ENCODE results near the gene VTI1A.
A peak's percentile ranks its signal among the peaks of the same experiment; 100 is the strongest.

The VTI1A gene

DNA sequence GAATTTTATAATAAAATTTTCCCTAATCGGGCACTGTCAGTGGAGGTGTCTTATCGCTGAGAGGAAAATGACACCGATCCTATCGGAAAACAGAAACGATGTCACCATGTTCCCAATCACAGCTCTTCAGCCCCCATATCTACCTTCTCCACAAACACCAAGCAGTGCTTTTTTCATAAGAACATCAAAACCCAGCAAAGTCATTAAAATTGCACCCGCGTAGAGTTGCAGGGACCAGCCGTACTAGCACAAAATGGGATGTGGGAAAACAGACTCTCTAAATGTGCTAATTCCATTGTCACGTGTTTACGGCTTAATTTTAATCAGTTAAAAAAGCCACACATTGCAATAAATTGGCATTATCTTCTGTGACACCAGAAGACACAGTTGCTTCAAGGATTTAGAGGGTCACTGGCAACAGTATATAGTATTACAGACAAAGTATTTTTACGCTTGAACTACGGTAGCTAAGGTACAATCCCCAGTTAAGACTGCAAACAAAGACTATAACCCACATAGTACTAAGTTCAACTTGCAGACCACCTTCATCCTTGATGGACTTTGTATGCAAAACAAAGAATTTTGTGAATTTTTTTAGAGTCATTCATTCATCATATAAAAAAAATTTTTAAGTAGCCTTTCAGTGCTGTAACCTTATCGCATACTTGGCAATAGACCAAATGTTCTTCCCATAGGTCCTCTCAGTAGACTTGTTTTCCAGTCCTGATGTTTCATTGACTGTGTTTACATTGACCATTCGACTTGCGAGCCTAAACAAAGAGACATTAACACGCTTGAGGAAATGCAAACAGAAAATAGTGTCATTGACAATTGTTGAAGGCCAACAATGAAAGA is 116.0 kb downstream of the VTI1A start:
- no peak overlapping the region for H3K4me2 ChIP-seq (ENCODE audit: low read length)
- no peak overlapping the region for H3K9ac ChIP-seq
- H3K36me3 ChIP-seq (ENCODE audit: control insufficient read depth, insufficient read depth, low read length) = no peaks in the 10 kb centered on the region
- H3K9me3 ChIP-seq (ENCODE audit: control insufficient read depth, low read length) = no peaks in the 10 kb centered on the region
- H3K27me3 ChIP-seq (ENCODE audit: control insufficient read depth, insufficient read depth, low read length) = no peaks in the 10 kb centered on the region
- H3K27ac ChIP-seq = no peak overlapping the region
- H3K4me1 ChIP-seq = no peaks in the 10 kb centered on the region
- H2AFZ ChIP-seq = no peak overlapping the region
- TF ChIP-seq, protein P1, sequence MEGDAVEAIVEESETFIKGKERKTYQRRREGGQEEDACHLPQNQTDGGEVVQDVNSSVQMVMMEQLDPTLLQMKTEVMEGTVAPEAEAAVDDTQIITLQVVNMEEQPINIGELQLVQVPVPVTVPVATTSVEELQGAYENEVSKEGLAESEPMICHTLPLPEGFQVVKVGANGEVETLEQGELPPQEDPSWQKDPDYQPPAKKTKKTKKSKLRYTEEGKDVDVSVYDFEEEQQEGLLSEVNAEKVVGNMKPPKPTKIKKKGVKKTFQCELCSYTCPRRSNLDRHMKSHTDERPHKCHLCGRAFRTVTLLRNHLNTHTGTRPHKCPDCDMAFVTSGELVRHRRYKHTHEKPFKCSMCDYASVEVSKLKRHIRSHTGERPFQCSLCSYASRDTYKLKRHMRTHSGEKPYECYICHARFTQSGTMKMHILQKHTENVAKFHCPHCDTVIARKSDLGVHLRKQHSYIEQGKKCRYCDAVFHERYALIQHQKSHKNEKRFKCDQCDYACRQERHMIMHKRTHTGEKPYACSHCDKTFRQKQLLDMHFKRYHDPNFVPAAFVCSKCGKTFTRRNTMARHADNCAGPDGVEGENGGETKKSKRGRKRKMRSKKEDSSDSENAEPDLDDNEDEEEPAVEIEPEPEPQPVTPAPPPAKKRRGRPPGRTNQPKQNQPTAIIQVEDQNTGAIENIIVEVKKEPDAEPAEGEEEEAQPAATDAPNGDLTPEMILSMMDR (IDR thresholded peaks at IDR 0.05) = no peak
- no peak overlapping the region for H3K4me3 ChIP-seq (ENCODE audit: low read depth, low read length)
- H3K79me2 ChIP-seq = no peaks in the 10 kb centered on the region

DNA sequence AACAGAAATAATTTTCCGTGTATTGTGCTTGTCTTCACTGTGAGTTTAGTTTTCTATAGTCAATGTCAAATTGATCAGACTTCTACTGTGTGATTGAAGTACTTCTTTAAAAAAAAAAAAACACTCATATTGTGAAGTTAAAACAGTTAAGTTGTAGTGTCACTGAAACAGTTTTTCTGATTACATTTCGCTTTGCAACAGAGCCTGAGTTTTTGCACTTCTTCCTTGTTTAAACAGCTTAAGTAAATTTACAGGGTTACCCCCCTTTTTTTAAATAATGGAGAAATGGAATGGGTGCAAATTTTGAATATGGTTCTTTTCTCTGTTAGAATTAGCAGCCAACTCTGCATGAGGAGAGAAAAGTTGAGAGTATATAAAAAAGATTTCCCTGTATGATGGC is 117.3 kb downstream of the VTI1A start:
- no peaks in the 10 kb centered on the region for H3K27me3 ChIP-seq (ENCODE audit: control insufficient read depth, insufficient read depth, low read length)
- no peaks in the 10 kb centered on the region for H3K4me1 ChIP-seq
- no peak overlapping the region for H3K9ac ChIP-seq
- H3K4me3 ChIP-seq (ENCODE audit: low read depth, low read length) = no peak overlapping the region
- H3K4me2 ChIP-seq (ENCODE audit: low read length) = no peak overlapping the region
- H3K36me3 ChIP-seq (ENCODE audit: control insufficient read depth, insufficient read depth, low read length) = no peaks in the 10 kb centered on the region
- no peaks in the 10 kb centered on the region for H3K9me3 ChIP-seq (ENCODE audit: control insufficient read depth, low read length)
- TF ChIP-seq, protein P1 (IDR thresholded peaks at IDR 0.05) = no peak
- H2AFZ ChIP-seq = no peak overlapping the region
- no peak overlapping the region for H3K27ac ChIP-seq
- no peaks in the 10 kb centered on the region for H3K79me2 ChIP-seq

DNA sequence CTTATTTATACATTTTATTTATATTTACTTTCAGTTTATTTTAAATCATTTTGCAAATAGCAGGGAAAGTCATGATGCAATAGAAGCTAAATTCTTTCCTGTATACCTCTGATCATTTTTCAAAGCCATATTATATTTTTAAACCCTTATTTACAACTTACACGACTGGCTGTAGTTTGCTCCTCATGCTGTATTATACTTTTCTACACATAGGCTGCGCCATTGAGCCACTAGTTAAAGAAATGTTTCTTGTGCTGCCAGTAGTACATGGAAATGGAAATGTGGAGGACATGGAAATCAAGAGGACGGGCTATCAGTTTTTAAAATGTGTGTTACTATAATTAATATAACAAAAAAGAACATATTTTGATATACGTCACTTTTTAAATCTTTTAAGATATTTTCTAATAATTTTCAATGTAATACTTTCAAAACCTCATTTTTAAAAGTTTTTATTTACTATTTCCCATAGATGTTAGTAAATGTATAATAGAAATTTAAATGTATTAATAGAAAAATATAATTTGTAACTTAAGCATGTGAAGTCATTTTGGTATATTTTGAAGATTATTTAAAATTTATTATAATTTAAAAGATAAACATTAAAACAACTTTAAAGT is 118.5 kb downstream of the VTI1A start:
- no peak overlapping the region for H3K27ac ChIP-seq
- H3K9ac ChIP-seq = no peak overlapping the region
- H3K79me2 ChIP-seq = no peaks in the 10 kb centered on the region
- H2AFZ ChIP-seq = no peak overlapping the region
- no peaks in the 10 kb centered on the region for H3K36me3 ChIP-seq (ENCODE audit: control insufficient read depth, insufficient read depth, low read length)
- no peaks in the 10 kb centered on the region for H3K27me3 ChIP-seq (ENCODE audit: control insufficient read depth, insufficient read depth, low read length)
- H3K4me2 ChIP-seq (ENCODE audit: low read length) = no peak overlapping the region
- TF ChIP-seq, protein P1 (IDR thresholded peaks at IDR 0.05) = peak; percentile 60
- no peaks in the 10 kb centered on the region for H3K4me1 ChIP-seq
- H3K9me3 ChIP-seq (ENCODE audit: control insufficient read depth, low read length) = no peaks in the 10 kb centered on the region
- no peak overlapping the region for H3K4me3 ChIP-seq (ENCODE audit: low read depth, low read length)

DNA sequence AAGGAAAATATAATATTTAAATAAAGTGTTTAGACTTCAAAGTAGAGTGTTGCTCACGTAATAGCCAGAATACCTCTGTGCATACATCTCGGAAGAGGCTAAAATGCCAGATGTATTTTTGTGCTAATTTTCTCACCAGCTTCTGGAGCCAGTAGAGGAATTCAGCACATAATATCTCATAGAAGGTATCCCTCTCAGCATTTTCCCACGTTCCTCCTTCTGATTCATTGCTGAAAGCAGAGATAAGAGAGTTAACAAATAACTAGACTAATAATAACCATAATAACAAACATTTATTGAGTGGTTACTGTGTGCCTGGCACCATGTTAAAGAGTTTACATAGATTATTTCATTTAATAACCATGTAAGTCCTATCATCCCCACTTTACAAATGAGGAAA is 123.6 kb downstream of the VTI1A start:
- H3K9ac ChIP-seq = no peak overlapping the region

More for the DNA sequence above, 123.6 kb downstream of the VTI1A start:
- Histone ChIP-seq H3K4me1 (no peaks in the 10 kb centered on the region), H3K27me3 (ENCODE audit: control insufficient read depth, insufficient read depth, low read length) (no peaks in the 10 kb centered on the region), H3K27ac (no peak overlapping the region), H3K4me2 (ENCODE audit: low read length) (no peak overlapping the region), H3K79me2 (no peaks in the 10 kb centered on the region), H3K4me3 (ENCODE audit: low read depth, low read length) (no peak overlapping the region), H3K36me3 (ENCODE audit: control insufficient read depth, insufficient read depth, low read length) (no peaks in the 10 kb centered on the region), H3K9me3 (ENCODE audit: control insufficient read depth, low read length) (no peaks in the 10 kb centered on the region), H2AFZ (no peak overlapping the region)
- TF ChIP-seq, protein P1 (IDR thresholded peaks at IDR 0.05) = no peak
